Central memory CD8-positive, alpha-beta T cell (primary cell): ENCODE data around the gene LRRFIP1.
"Not testable (repeated sequence)": the region's sequence is repeated elsewhere in the genome, so short reads cannot be mapped to it uniquely, and the experiment has no call there.

ENCODE experiments used
- ATAC-seq: fragments of 150-1000 bp; cut with Tn5 transposase; replicated peaks from 2 replicates; pipeline ENCODE4 v1.10.0; 2022; ENCODE audit warnings: mild to moderate bottlenecking, moderate FRiP score, moderate number of reproducible peaks; ENCODE audit not compliant: poor library complexity, severe bottlenecking; ENCODE audit errors: extremely low read depth
- DNase-seq, 2 donors: peaks; one replicate each; pipeline ENCODE4 v3.0.0; 2021; ENCODE audit warnings: low spot score in 2 of 2
- H3K27ac Mint-ChIP-seq: one replicate; pipeline ENCODE4 v1.8.0; 2022; ENCODE audit warnings: low read depth, mild to moderate bottlenecking, moderate library complexity, mixed read lengths
- H3K27me3 Mint-ChIP-seq: one replicate; pipeline ENCODE4 v1.8.0; 2022; ENCODE audit warnings: mixed read lengths
- H3K36me3 Mint-ChIP-seq: one replicate; pipeline ENCODE4 v1.8.0; 2022; ENCODE audit warnings: mild to moderate bottlenecking, moderate library complexity, mixed read lengths; ENCODE audit not compliant: insufficient read depth
- H3K4me1 Mint-ChIP-seq: one replicate; pipeline ENCODE4 v1.8.0; 2022; ENCODE audit warnings: mixed read lengths
- H3K4me3 Mint-ChIP-seq: one replicate; pipeline ENCODE4 v1.8.0; 2022; ENCODE audit warnings: mild to moderate bottlenecking, moderate library complexity, mixed read lengths
- H3K9me3 Mint-ChIP-seq: one replicate; pipeline ENCODE4 v1.8.0; 2022; ENCODE audit warnings: mixed read lengths

LRRFIP1 gene

GRCh38 chr2:237657063-237657462, 29.7 kb downstream of the LRRFIP1 start:
- no peaks in the 10 kb centered on the region for H3K4me1 Mint-ChIP-seq
- no peaks in the 10 kb centered on the region for H3K9me3 Mint-ChIP-seq
- ATAC-seq (no peak), DNase-seq (no peak)
- peaks cover 89% of the 10 kb centered on the region for H3K27me3 Mint-ChIP-seq
- H3K36me3 Mint-ChIP-seq: no peaks in the 10 kb centered on the region
- no peak overlapping the region for H3K4me3 Mint-ChIP-seq
- H3K27ac Mint-ChIP-seq: no peak overlapping the region

- Mint-ChIP-seq H3K9me3 (no peaks in the 10 kb centered on the region), H3K27ac (no peak overlapping the region), H3K4me1 (peaks cover 13% of the 10 kb centered on the region), H3K4me3 (no peak overlapping the region), H3K36me3 (no peaks in the 10 kb centered on the region), H3K27me3 (peaks cover 77% of the 10 kb centered on the region)
- DNase-seq (no peak), ATAC-seq (no peak)
Observed at GRCh38 chr2:237660381-237660900, 33.1 kb downstream of the LRRFIP1 start.

- Mint-ChIP-seq H3K4me1 (peaks cover 13% of the 10 kb centered on the region), H3K27me3 (peaks cover 78% of the 10 kb centered on the region), H3K36me3 (no peaks in the 10 kb centered on the region), H3K27ac (no peak overlapping the region), H3K9me3 (no peaks in the 10 kb centered on the region), H3K4me3 (no peak overlapping the region)
- DNase-seq (no peak), ATAC-seq (no peak)
Observed at GRCh38 chr2:237661270-237661669, 33.9 kb downstream of the LRRFIP1 start.

DNA sequence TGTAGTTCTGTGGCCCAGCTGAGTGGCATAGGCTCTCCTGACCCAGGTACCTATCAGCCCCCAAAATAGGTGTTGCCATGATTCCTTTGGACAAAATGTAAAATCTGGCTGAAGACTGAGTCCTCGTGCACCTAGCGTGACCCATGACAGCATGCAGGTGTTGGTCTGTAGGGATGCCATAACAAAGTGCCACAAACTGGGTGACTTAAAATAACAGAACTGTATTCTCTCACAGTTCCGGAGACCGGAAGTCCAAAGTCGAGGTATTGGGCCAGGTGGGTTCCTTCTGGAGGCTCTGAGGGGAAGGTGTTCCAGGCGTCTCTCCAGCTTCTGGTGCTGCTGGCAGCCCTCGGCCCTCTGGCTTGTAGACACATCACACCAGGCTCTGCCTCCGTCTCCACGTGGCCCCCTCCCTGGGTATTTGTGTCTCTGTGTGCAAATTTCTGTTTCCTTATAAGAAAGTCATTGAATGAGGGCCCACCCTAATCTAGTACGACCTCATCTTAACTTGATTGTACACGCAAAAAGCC, 34.5 kb downstream of the LRRFIP1 start:
- no peak overlapping the region for H3K27ac Mint-ChIP-seq
- H3K36me3 Mint-ChIP-seq: no peaks in the 10 kb centered on the region
- DNase-seq (no peak), ATAC-seq (no peak)
- H3K9me3 Mint-ChIP-seq: no peaks in the 10 kb centered on the region
- no peak overlapping the region for H3K4me3 Mint-ChIP-seq
- H3K27me3 Mint-ChIP-seq: peaks cover 78% of the 10 kb centered on the region
- H3K4me1 Mint-ChIP-seq: peaks cover 18% of the 10 kb centered on the region

DNA sequence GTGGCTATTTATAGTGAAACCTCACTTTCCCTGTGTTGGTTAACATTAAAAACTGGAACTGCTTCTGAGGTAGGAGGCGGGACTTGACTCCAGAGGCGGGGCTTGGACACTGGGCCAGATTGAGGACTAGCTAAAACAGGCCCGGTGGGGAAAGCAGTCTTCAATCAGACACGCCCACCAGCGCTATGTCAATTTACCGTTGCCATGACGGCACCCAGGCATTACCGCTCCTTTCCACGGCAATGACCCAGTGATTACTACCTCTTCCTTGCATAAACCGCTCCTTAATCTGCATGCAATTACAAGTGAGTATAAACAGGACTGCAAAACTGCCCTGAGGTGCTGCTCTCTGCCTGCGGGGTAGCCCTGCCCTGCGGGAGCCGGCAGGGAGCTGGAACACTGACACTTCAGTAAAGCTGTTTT, 35.3 kb downstream of the LRRFIP1 start:
- H3K36me3 Mint-ChIP-seq: no peaks in the 10 kb centered on the region
- peaks cover 78% of the 10 kb centered on the region for H3K27me3 Mint-ChIP-seq
- no peak overlapping the region for H3K4me3 Mint-ChIP-seq

DNA sequence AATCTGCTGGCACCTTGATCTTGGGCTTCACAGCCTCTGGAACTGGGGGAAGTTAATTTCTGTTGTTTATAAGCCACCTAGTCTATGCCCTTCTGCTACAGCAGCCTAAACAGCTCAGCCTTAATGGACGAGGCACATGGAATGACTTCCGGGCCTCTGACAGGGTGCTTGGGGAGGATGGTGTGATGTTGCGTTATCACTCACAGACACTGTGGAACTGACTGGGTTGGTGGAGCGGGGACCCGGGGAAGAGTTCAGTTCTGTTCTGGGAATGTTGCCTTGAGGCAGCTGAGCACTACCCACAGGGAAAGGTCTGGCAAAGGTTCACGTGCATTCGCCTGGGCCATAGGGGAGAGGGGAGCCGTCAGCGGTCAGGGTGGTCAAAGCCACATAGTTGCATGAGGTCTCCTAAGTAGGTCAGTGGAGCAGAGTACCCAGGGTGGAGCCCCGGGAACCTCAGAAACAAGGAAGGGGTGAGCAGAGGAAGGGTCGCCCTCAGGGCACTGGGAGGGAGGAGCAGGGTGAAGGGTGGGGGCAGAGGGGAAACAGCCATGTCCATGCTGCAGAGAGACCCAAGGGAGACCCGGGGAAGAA, 36.2 kb downstream of the LRRFIP1 start:
- ATAC-seq (no peak), DNase-seq (no peak)
- Mint-ChIP-seq H3K27ac (no peak overlapping the region), H3K27me3 (peaks cover 78% of the 10 kb centered on the region), H3K4me3 (no peak overlapping the region), H3K36me3 (no peaks in the 10 kb centered on the region), H3K9me3 (no peaks in the 10 kb centered on the region), H3K4me1 (peaks cover 19% of the 10 kb centered on the region)

More for the DNA sequence above, 35.3 kb downstream of the LRRFIP1 start:
- no peak overlapping the region for H3K27ac Mint-ChIP-seq
- H3K4me1 Mint-ChIP-seq: peaks cover 19% of the 10 kb centered on the region
- no peaks in the 10 kb centered on the region for H3K9me3 Mint-ChIP-seq
- DNase-seq: peak in 1 of 2 donors; percentile 19
- ATAC-seq: peak; percentile 70

GRCh38 chr2:237664151-237664550, 36.8 kb downstream of the LRRFIP1 start:
- DNase-seq (no peak), ATAC-seq (no peak)
- no peaks in the 10 kb centered on the region for H3K36me3 Mint-ChIP-seq
- H3K27me3 Mint-ChIP-seq: peaks cover 76% of the 10 kb centered on the region
- H3K4me3 Mint-ChIP-seq: no peak overlapping the region
- peaks cover 19% of the 10 kb centered on the region for H3K4me1 Mint-ChIP-seq
- H3K9me3 Mint-ChIP-seq: no peaks in the 10 kb centered on the region
- H3K27ac Mint-ChIP-seq: no peak overlapping the region

DNA sequence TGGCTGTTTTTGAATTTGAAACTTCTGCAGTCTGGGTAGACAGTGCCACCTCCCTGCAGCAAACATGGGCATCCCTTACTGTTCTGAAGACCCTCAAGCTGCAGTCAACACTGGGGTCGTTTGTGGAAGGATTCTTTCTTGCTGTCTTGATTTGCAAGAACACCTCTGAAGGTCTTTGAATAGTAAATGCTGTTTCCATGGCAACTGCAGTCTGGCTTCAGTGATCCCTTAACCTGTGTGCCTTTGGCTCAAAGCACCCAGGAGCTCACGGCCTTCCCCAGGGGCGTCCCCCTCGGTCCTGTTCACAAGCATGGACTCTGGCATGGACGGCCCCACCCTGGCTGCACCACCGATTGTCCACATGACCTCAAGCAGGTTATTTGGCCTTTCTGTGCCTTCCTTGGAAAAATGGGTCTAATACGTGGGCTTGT, 38.3 kb downstream of the LRRFIP1 start:
- no peak overlapping the region for H3K4me3 Mint-ChIP-seq
- H3K27ac Mint-ChIP-seq: no peak overlapping the region
- no peak for DNase-seq
- H3K27me3 Mint-ChIP-seq: peaks cover 61% of the 10 kb centered on the region
- H3K4me1 Mint-ChIP-seq: peaks cover 19% of the 10 kb centered on the region
- H3K9me3 Mint-ChIP-seq: no peaks in the 10 kb centered on the region
- no peak for ATAC-seq
- H3K36me3 Mint-ChIP-seq: no peaks in the 10 kb centered on the region

DNA sequence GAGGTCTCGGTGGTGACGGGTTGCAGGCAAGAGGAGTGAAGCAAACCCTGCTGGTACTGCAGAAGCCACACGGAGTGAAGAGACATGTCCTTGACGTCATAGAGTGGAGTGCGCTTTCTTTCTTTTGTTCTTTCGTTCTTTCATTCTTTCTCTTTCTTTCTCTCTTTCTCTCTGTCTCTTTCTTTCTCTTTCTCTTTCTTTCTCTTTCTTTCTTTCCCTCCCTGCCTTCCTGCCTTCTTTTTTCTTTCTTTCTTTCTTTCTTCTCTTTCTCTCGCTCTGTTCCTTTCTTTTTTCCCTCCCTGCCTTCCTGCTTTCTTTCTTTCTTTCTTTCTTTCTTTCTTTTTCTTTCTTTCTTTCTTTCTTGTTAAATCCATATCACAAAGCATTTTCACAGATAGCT, 39.2 kb downstream of the LRRFIP1 start:
- peaks cover 19% of the 10 kb centered on the region for H3K4me1 Mint-ChIP-seq

DNA sequence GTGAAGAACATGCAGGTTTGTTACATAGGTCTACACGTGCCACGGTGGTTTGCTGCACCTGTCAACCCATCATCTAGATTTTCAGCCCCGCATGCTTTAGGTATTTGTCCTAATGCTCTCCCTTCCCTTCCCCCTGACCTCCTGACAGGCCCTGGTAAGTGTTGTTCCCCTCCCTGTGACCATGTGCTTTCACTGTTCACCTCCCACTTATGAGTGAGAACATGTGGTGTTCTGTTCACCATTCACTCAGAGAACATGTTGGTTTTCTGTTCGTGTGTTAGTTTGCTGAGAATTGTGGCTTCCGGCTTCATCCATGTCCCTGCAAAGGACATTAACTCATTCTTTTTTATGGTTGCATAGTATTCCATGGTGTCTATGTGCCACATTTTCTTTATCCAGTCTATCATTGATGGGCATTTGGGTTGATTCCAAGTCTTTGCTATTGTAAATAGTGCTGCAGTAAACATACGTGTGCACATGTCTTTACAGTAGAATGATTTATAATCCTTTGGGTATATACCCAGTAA, 39.7 kb downstream of the LRRFIP1 start:
- Mint-ChIP-seq H3K27me3 (peaks cover 50% of the 10 kb centered on the region), H3K4me1 (peaks cover 19% of the 10 kb centered on the region), H3K27ac (peak overlapping the region; percentile 21)
- not testable (repeated sequence) for ATAC-seq, H3K36me3 Mint-ChIP-seq, H3K4me3 Mint-ChIP-seq, H3K9me3 Mint-ChIP-seq, DNase-seq

More for the DNA sequence above, 39.2 kb downstream of the LRRFIP1 start:
- ATAC-seq (no peak), DNase-seq (no peak)
- H3K9me3 Mint-ChIP-seq: no peaks in the 10 kb centered on the region
- H3K27ac Mint-ChIP-seq: peak overlapping the region; percentile 21
- no peaks in the 10 kb centered on the region for H3K36me3 Mint-ChIP-seq
- H3K4me3 Mint-ChIP-seq: no peak overlapping the region
- H3K27me3 Mint-ChIP-seq: peaks cover 53% of the 10 kb centered on the region

DNA sequence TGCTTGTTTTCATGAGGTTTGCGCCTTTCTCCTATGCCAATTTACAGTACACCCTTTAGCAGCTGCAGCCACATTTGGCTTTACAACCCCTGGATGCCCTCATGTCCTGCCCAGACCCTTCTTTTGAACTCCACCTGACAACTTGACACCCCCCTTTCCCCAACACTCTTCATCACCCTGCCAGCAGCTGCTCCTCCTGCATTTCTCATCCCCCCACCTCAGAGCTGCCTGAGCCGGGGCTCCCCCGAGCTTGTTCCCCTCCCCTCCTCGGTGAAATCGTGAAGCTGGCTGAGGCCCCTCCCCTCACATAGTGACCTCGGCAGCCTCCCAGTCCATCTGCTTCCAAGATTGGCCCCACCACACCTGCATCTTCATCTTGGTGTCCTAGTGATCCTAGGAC, 40.5 kb downstream of the LRRFIP1 start:
- Mint-ChIP-seq H3K36me3 (no peaks in the 10 kb centered on the region), H3K27ac (no peak overlapping the region), H3K27me3 (peaks cover 44% of the 10 kb centered on the region)

DNA sequence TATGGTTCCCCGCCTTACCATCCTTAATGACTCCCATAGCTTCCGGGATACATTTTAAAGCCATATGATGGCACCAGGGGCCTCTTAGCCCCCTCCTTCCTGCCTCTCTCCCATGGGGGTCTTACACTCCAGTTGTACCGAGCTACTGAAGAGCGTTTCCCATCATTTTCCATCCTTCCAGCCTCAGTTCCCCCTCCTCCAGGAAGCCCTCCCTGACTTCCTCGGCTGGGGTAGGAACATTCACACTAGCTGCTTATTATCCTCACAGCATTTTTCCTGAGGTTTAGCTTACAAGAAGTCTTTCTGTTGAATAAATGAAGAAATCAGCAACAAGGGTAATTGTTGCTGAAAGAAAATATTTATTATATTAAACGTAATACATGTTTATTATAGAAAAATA, 41.1 kb downstream of the LRRFIP1 start:
- no peak for DNase-seq
- Mint-ChIP-seq H3K36me3 (peaks cover 2% of the 10 kb centered on the region), H3K27ac (no peak overlapping the region), H3K4me1 (peaks cover 17% of the 10 kb centered on the region), H3K9me3 (no peaks in the 10 kb centered on the region), H3K27me3 (peaks cover 39% of the 10 kb centered on the region), H3K4me3 (no peak overlapping the region)
- ATAC-seq: no peak

More for the DNA sequence above, 40.5 kb downstream of the LRRFIP1 start:
- H3K4me1 Mint-ChIP-seq: peaks cover 17% of the 10 kb centered on the region
- ATAC-seq: no peak
- no peak overlapping the region for H3K4me3 Mint-ChIP-seq
- H3K9me3 Mint-ChIP-seq: no peaks in the 10 kb centered on the region
- no peak for DNase-seq

GRCh38 chr2:237669283-237669627, 41.9 kb downstream of the LRRFIP1 start:
- no peak overlapping the region for H3K4me3 Mint-ChIP-seq
- H3K36me3 Mint-ChIP-seq: peaks cover 9% of the 10 kb centered on the region
- no peak for ATAC-seq
- H3K9me3 Mint-ChIP-seq: no peaks in the 10 kb centered on the region
- DNase-seq: no peak
- H3K4me1 Mint-ChIP-seq: peaks cover 21% of the 10 kb centered on the region
- peaks cover 31% of the 10 kb centered on the region for H3K27me3 Mint-ChIP-seq
- H3K27ac Mint-ChIP-seq: no peak overlapping the region
